DND-41 (cell line): ENCODE results near the gene GOLGA6L9.
"Not testable (repeated sequence)": the region's sequence is repeated elsewhere in the genome, so short reads cannot be mapped to it uniquely, and the experiment has no call there.

Experiments
- ATAC-seq: fragments of 200-7000 bp; cut with Tn5 transposase; 3 replicates; pipeline ENCODE4 v1.9.1; 2021; ENCODE audit warnings: low read depth; ENCODE audit not compliant: insufficient read depth
- DNase-seq: peaks from one replicate; pipeline ENCODE4 v3.0.0-alpha.2; 2020
- H2AFZ ChIP-seq: 2 replicates; pipeline ENCODE4 v1.6.0; 2012; ENCODE audit warnings: low read depth, low read length
- H3K27ac ChIP-seq: 2 replicates; pipeline ENCODE4 v1.5.1; 2012; ENCODE audit warnings: low read length, inconsistent platforms
- H3K27me3 ChIP-seq: fragments of 200-600 bp; sonication (generic); 2 replicates; pipeline ENCODE4 v1.6.0; 2012; ENCODE audit warnings: low read length, mild to moderate bottlenecking, inconsistent platforms; ENCODE audit not compliant: insufficient read depth, poor library complexity
- H3K36me3 ChIP-seq: 2 replicates; pipeline ENCODE4 v1.5.1; 2012; ENCODE audit warnings: low read length, inconsistent platforms; ENCODE audit not compliant: insufficient read depth
- H3K4me1 ChIP-seq: 2 replicates; pipeline ENCODE4 v1.5.1; 2012; ENCODE audit warnings: mild to moderate bottlenecking, low read length; ENCODE audit not compliant: insufficient read depth
- H3K4me2 ChIP-seq: 2 replicates; pipeline ENCODE4 v1.6.0; 2012; ENCODE audit warnings: mild to moderate bottlenecking, moderate library complexity, low read length, inconsistent platforms; ENCODE audit not compliant: insufficient read depth
- H3K4me3 ChIP-seq, 2 experiments: fragments of 200-600 bp in 1 of 2; shearing (Covaris generic) in 1 of 2; 2 replicates each; pipeline ENCODE4 v1.5.1; 2012 to 2016; ENCODE audit warnings: inconsistent platforms in 2 of 2, low read length in 2 of 2, mild to moderate bottlenecking in 2 of 2, low read depth in 1 of 2, moderate library complexity in 1 of 2
- H3K79me2 ChIP-seq: 2 replicates; pipeline ENCODE4 v1.6.0; 2012; ENCODE audit warnings: low read length, inconsistent platforms; ENCODE audit not compliant: insufficient read depth
- H3K9ac ChIP-seq: 2 replicates; pipeline ENCODE4 v1.6.0; 2012; ENCODE audit warnings: low read depth, mild to moderate bottlenecking, inconsistent platforms, low read length, moderate library complexity
- H3K9me3 ChIP-seq: 2 replicates; pipeline ENCODE4 v1.5.1; 2012; ENCODE audit warnings: low read length, moderate library complexity, mild to moderate bottlenecking, inconsistent platforms; ENCODE audit not compliant: insufficient read depth, severe bottlenecking
- H4K20me1 ChIP-seq: 2 replicates; pipeline ENCODE4 v1.6.0; 2012; ENCODE audit warnings: low read length; ENCODE audit not compliant: insufficient read depth

Gene GOLGA6L9

GRCh38 chr15:82410306-82410705, 19.3 kb upstream of the GOLGA6L9 start:
- not testable (repeated sequence) for H3K27me3 ChIP-seq, H3K79me2 ChIP-seq, H3K9me3 ChIP-seq, H3K4me2 ChIP-seq, H3K4me3 ChIP-seq, H3K9ac ChIP-seq, H2AFZ ChIP-seq, H3K36me3 ChIP-seq, H3K27ac ChIP-seq, H3K4me1 ChIP-seq, H4K20me1 ChIP-seq, DNase-seq, ATAC-seq

- not testable (repeated sequence) for H3K4me3 ChIP-seq, H3K27me3 ChIP-seq, H3K4me2 ChIP-seq, ATAC-seq, H3K9ac ChIP-seq, H4K20me1 ChIP-seq, H3K4me1 ChIP-seq, DNase-seq, H3K36me3 ChIP-seq, H3K79me2 ChIP-seq, H3K27ac ChIP-seq, H2AFZ ChIP-seq, H3K9me3 ChIP-seq
Measured at GRCh38 chr15:82411595-82411994, 18.0 kb upstream of the GOLGA6L9 start.

- ATAC-seq, H3K27ac ChIP-seq: not testable (repeated sequence)
Measured at GRCh38 chr15:82414525-82415191, 15.0 kb upstream of the GOLGA6L9 start.

GRCh38 chr15:82420516-82420915, 9.1 kb upstream of the GOLGA6L9 start:
- H3K4me1 ChIP-seq, H3K4me2 ChIP-seq, H3K79me2 ChIP-seq, ATAC-seq, DNase-seq, H3K27ac ChIP-seq, H3K27me3 ChIP-seq, H3K36me3 ChIP-seq, H3K9ac ChIP-seq, H4K20me1 ChIP-seq, H3K4me3 ChIP-seq, H3K9me3 ChIP-seq, H2AFZ ChIP-seq: not testable (repeated sequence)

More at GRCh38 chr15:82414525-82415191, 15.0 kb upstream of the GOLGA6L9 start:
- not testable (repeated sequence) for H4K20me1 ChIP-seq, H2AFZ ChIP-seq, H3K36me3 ChIP-seq, DNase-seq, H3K79me2 ChIP-seq, H3K4me3 ChIP-seq, H3K27me3 ChIP-seq, H3K4me1 ChIP-seq, H3K9me3 ChIP-seq, H3K9ac ChIP-seq, H3K4me2 ChIP-seq

- not testable (repeated sequence) for H3K9ac ChIP-seq, H3K4me3 ChIP-seq, H4K20me1 ChIP-seq, H3K36me3 ChIP-seq, ATAC-seq, H3K27ac ChIP-seq, H3K27me3 ChIP-seq, DNase-seq, H3K9me3 ChIP-seq, H3K79me2 ChIP-seq, H3K4me2 ChIP-seq, H3K4me1 ChIP-seq, H2AFZ ChIP-seq
Measured at GRCh38 chr15:82420966-82421365, 8.7 kb upstream of the GOLGA6L9 start.

GRCh38 chr15:82427117-82427516, 2.5 kb upstream of the GOLGA6L9 start:
- not testable (repeated sequence) for H3K4me1 ChIP-seq, ATAC-seq, H2AFZ ChIP-seq, H3K27me3 ChIP-seq, H3K4me2 ChIP-seq, H3K36me3 ChIP-seq, H4K20me1 ChIP-seq, H3K4me3 ChIP-seq, H3K9ac ChIP-seq, H3K79me2 ChIP-seq, H3K27ac ChIP-seq, H3K9me3 ChIP-seq, DNase-seq

- DNase-seq, H3K27ac ChIP-seq, H3K9ac ChIP-seq, H2AFZ ChIP-seq, H3K4me1 ChIP-seq, H4K20me1 ChIP-seq, H3K4me3 ChIP-seq, H3K4me2 ChIP-seq, H3K36me3 ChIP-seq, H3K9me3 ChIP-seq, H3K27me3 ChIP-seq, ATAC-seq, H3K79me2 ChIP-seq: not testable (repeated sequence)
Measured at GRCh38 chr15:82445420-82445819, 15.8 kb downstream of the GOLGA6L9 start.

- H3K27me3 ChIP-seq, DNase-seq, ATAC-seq, H4K20me1 ChIP-seq, H3K9me3 ChIP-seq, H3K4me3 ChIP-seq, H3K4me2 ChIP-seq, H3K79me2 ChIP-seq, H3K4me1 ChIP-seq, H3K27ac ChIP-seq, H2AFZ ChIP-seq, H3K9ac ChIP-seq, H3K36me3 ChIP-seq: not testable (repeated sequence)
Measured at GRCh38 chr15:82457336-82457735, 27.7 kb downstream of the GOLGA6L9 start.
